ENCODE data around the gene P2RY14. TPM values are rescaled to one million over a fixed set of nuclear protein-coding genes. Genes with fewer than 3 reads are reported as not detected.

P2RY14 gene
- total and polyA plus RNA-seq, 2 of the 13 experiments (the other 11 are each of a cell fraction or from before 2014, with no cell fraction given), result not detected

DNA sequence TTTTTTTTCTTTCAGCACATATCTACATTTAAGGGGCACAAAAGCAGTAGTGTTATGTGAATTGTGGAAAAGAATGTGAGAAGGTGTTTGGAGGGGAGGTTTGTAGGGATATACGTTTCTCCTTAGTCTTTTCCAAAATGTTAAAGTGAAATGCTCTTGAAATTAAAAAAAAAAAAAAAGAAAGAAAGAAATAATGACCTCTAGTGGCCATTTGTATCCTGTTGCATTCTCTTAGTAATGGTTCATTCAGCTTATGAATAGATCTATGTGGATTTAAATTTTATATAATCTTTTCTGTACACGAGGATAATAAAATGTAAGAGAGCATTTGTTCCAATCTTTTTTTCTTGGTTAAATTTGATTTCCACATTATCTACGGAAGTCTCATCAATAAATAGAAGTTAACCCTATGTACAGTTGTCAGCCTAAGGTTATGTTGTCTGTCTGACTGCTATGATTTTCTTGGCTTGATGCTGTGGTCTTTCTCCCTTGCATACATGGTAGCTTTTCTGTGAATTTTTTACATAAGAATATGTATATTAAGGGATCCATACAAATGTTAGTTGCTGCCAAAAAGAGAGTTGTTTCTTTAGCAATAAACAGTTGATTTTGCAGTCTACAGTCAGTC is 49.3 kb upstream of the P2RY14 start (continued):
- TF ChIP-seq, protein P1, sequence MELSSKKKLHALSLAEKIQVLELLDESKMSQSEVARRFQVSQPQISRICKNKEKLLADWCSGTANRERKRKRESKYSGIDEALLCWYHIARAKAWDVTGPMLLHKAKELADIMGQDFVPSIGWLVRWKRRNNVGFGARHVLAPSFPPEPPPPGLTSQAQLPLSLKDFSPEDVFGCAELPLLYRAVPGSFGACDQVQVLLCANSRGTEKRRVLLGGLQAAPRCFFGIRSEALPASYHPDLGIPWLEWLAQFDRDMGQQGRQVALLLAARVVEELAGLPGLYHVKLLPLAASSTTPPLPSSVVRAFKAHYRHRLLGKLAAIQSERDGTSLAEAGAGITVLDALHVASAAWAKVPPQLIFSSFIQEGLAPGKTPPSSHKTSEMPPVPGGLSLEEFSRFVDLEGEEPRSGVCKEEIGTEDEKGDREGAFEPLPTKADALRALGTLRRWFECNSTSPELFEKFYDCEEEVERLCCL (CRISPR knock-in tag; IDR thresholded peaks at IDR 0.05; ENCODE audit: borderline replicate concordance), result no peak
- TF ChIP-seq ZFP41 (CRISPR knock-in tag; IDR thresholded peaks at IDR 0.05; ENCODE audit: borderline replicate concordance), result no peak
- TF ChIP-seq, protein P2, sequence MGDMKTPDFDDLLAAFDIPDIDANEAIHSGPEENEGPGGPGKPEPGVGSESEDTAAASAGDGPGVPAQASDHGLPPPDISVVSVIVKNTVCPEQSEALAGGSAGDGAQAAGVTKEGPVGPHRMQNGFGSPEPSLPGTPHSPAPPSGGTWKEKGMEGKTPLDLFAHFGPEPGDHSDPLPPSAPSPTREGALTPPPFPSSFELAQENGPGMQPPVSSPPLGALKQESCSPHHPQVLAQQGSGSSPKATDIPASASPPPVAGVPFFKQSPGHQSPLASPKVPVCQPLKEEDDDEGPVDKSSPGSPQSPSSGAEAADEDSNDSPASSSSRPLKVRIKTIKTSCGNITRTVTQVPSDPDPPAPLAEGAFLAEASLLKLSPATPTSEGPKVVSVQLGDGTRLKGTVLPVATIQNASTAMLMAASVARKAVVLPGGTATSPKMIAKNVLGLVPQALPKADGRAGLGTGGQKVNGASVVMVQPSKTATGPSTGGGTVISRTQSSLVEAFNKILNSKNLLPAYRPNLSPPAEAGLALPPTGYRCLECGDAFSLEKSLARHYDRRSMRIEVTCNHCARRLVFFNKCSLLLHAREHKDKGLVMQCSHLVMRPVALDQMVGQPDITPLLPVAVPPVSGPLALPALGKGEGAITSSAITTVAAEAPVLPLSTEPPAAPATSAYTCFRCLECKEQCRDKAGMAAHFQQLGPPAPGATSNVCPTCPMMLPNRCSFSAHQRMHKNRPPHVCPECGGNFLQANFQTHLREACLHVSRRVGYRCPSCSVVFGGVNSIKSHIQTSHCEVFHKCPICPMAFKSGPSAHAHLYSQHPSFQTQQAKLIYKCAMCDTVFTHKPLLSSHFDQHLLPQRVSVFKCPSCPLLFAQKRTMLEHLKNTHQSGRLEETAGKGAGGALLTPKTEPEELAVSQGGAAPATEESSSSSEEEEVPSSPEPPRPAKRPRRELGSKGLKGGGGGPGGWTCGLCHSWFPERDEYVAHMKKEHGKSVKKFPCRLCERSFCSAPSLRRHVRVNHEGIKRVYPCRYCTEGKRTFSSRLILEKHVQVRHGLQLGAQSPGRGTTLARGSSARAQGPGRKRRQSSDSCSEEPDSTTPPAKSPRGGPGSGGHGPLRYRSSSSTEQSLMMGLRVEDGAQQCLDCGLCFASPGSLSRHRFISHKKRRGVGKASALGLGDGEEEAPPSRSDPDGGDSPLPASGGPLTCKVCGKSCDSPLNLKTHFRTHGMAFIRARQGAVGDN (CRISPR knock-in tag; IDR thresholded peaks at IDR 0.05), result no peak
- TF ChIP-seq ZFP82 (CRISPR knock-in tag; IDR thresholded peaks at IDR 0.05; ENCODE audit: borderline replicate concordance), result no peak
- TF ChIP-seq HNF4A (CRISPR knock-in tag; IDR thresholded peaks at IDR 0.05), result no peak
- TF ChIP-seq HOXA5 (CRISPR knock-in tag; IDR thresholded peaks at IDR 0.05), result no peak
- no peak for TF ChIP-seq RBAK (CRISPR knock-in tag; IDR thresholded peaks at IDR 0.05)
- TF ChIP-seq, protein P3, sequence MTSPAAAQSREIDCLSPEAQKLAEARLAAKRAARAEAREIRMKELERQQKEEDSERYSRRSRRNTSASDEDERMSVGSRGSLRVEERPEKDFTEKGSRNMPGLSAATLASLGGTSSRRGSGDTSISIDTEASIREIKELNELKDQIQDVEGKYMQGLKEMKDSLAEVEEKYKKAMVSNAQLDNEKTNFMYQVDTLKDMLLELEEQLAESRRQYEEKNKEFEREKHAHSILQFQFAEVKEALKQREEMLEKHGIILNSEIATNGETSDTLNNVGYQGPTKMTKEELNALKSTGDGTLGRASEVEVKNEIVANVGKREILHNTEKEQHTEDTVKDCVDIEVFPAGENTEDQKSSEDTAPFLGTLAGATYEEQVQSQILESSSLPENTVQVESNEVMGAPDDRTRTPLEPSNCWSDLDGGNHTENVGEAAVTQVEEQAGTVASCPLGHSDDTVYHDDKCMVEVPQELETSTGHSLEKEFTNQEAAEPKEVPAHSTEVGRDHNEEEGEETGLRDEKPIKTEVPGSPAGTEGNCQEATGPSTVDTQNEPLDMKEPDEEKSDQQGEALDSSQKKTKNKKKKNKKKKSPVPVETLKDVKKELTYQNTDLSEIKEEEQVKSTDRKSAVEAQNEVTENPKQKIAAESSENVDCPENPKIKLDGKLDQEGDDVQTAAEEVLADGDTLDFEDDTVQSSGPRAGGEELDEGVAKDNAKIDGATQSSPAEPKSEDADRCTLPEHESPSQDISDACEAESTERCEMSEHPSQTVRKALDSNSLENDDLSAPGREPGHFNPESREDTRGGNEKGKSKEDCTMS (CRISPR knock-in tag; conservative IDR thresholded peaks at IDR 0.05), result no peak
- no peak for TF ChIP-seq ZNF282 (IDR thresholded peaks at IDR 0.05; ENCODE audit: partially characterized antibody)
- TF ChIP-seq SKI (IDR thresholded peaks at IDR 0.05; ENCODE audit: partially characterized antibody), result no peak
- TF ChIP-seq ZNF7 (CRISPR knock-in tag; IDR thresholded peaks at IDR 0.05), result no peak
- TF ChIP-seq ZNF430 (CRISPR knock-in tag; IDR thresholded peaks at IDR 0.05), result no peak
- TF ChIP-seq, protein P4, sequence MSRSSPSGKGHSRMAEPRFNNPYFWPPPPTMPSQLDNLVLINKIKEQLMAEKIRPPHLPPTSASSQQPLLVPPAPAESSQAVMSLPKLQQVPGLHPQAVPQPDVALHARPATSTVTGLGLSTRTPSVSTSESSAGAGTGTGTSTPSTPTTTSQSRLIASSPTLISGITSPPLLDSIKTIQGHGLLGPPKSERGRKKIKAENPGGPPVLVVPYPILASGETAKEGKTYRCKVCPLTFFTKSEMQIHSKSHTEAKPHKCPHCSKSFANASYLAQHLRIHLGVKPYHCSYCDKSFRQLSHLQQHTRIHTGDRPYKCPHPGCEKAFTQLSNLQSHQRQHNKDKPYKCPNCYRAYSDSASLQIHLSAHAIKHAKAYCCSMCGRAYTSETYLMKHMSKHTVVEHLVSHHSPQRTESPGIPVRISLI (CRISPR knock-in tag; IDR thresholded peaks at IDR 0.05; ENCODE audit: borderline replicate concordance), result peak; percentile 48; the same call in 1 of the 2 replicates
- TF ChIP-seq, protein P5, sequence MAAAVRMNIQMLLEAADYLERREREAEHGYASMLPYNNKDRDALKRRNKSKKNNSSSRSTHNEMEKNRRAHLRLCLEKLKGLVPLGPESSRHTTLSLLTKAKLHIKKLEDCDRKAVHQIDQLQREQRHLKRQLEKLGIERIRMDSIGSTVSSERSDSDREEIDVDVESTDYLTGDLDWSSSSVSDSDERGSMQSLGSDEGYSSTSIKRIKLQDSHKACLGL (CRISPR knock-in tag; IDR thresholded peaks at IDR 0.05), result no peak
- TF ChIP-seq, protein P6, sequence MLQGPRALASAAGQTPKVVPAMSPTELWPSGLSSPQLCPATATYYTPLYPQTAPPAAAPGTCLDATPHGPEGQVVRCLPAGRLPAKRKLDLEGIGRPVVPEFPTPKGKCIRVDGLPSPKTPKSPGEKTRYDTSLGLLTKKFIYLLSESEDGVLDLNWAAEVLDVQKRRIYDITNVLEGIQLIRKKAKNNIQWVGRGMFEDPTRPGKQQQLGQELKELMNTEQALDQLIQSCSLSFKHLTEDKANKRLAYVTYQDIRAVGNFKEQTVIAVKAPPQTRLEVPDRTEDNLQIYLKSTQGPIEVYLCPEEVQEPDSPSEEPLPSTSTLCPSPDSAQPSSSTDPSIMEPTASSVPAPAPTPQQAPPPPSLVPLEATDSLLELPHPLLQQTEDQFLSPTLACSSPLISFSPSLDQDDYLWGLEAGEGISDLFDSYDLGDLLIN (CRISPR knock-in tag; IDR thresholded peaks at IDR 0.05; ENCODE audit: borderline replicate concordance), result no peak
- TF ChIP-seq ZNF781 (CRISPR knock-in tag; IDR thresholded peaks at IDR 0.05; ENCODE audit: borderline replicate concordance, not compliant biosample characterization), result no peak

Data from HepG2 (cell line).